GF-D8 (cell line): Measurements from ENCODE around the gene CUL2.
A peak's percentile ranks its signal among the peaks of the same experiment; 100 is the strongest.
"Not testable (repeated sequence)": the region's sequence is repeated elsewhere in the genome, so short reads cannot be mapped to it uniquely, and the experiment has no call there.

Source experiments
- DNase-seq: peaks from one replicate; lab custom pipeline; 2025; lab: John Stamatoyannopoulos, UW

Gene CUL2

GRCh38 chr10:35090162-35090954 is at the start of gene CUL2:
Gene CUL2 (minus strand): TSS chr10:35090341. CDS start chr10:35071317, 19,024 bp downstream.
- DNase-seq, result peak; percentile 77

DNA sequence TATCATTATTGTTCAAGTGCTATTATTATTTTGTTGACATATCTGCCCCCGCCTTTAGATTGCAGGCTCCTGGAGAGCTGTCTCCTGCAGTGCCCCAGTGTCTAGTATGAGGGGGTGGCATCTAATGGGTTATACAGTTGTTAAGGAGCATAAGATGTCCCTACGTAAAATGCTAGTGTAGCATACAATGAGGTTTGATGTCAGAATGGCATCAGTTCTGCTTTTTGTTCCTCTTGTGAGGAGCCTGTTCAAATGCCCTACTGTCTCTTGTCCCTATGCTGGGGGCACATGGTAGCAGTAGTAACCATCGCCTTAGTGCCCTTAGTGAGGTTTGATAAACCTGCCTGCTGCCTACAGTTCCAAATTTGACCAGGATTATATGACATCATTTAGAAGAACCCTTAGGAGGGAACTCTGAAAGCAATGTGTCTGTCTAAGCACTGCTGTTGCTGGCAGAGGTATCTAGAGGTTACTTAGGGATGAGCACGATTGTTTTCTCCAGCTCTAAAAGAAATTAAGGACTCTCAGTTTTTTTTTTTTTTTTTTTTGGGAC is 46.2 kb upstream of the CUL2 start:
- DNase-seq, result peak; percentile 13

DNA sequence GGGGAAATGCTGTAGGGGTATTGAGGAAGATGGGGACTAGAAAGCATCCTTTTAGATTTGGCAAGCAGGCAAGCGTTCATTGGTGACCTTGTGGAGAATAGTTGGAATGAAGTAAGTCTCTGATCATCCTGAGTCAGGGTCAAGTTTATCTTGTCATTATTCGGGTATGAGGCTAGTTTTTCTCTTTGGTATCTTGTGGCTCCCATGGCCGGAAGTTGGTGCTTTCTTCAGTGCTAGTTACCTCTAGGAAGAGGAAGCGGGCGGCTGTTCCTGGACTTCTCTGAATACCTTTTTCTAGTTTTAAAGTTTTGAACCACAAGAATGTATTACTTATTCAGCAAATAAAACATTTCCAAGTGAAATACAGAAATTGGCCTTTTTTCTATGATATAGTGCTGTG is 45.7 kb upstream of the CUL2 start:
- peak; percentile 47 for DNase-seq

DNA sequence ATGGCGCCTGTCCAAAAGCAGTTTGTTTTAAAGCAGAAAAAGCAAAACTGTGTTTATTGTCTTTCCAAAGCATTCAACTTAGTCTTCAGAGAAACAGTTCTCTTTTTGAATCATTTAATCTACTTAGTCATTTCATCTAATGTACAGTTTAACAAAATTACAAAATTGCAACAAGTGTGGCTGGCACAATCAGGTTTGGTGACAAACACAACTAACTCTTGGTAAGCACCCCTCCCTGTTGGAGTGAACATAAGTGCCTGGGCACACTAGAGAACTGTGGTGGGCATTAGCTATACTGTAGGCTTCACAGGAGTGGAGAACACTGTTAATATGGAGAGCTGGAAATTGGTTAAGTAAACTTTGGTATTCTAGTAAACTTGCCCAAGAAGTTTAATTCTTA is 43.4 kb upstream of the CUL2 start:
- DNase-seq, result no peak

DNA sequence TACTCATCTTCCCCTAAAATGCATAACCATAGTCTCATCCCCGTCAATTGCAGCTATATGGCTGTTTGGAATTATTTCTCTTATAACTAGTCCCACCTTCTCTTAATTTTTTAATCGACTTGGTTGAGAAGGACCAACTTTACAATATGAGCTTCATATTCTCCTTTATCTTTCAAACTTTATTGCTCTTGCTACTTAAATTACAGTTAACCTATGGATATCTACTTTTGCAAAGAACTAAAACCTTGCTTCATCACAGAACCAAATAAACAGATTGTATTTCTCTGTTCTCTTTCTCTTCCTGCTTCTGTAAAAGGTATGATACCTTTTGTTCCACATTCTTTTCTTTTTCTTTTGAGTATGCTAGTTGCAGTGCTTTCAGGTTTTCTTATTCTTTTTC is 42.6 kb upstream of the CUL2 start:
- no peak for DNase-seq

- peak; percentile 30 for DNase-seq
Observed at GRCh38 chr10:35130663-35131062, 40.5 kb upstream of the CUL2 start.

- no peak for DNase-seq
Observed at GRCh38 chr10:35129185-35129674, 39.1 kb upstream of the CUL2 start.

DNA sequence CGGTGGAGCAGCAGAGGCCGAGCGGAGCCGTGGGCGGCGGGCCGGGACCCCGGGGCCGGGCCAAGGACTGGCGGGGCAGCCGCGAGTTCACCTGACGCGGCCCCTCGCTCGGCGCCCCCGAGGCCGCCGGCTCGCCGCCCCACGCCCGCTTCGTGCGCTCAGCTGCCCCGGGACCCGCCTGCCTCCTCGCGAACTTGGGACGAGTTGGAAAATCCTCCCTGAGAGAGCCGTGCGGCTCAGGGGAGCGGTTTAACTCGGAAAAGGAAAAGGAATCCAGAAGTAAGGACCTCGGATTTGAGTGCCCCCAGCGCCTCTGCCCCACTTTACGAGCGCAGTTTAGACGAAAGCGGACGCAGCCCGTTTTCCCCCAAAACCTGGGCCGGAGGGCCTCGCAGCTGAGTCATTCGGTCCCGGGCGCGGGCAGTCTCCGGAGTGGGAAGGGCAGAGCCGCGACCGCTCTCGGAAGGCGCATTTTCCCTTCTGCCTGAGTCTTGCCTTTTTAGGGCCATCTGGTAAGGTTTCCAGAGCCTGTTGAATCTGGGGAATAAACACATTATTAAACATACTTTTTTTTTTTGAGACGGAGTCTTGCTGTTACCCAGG is 37.2 kb upstream of the CUL2 start:
- DNase-seq, result no peak

GRCh38 chr10:35126530-35127288 is 36.6 kb upstream of the CUL2 start, which contains the start of gene CREM:
Gene CREM (plus strand): TSS chr10:35126846. CDS start chr10:35137836, 10,990 bp downstream.
- peak; percentile 89 for DNase-seq

- no peak for DNase-seq
Observed at GRCh38 chr10:35126062-35126529, 36.0 kb upstream of the CUL2 start.

DNA sequence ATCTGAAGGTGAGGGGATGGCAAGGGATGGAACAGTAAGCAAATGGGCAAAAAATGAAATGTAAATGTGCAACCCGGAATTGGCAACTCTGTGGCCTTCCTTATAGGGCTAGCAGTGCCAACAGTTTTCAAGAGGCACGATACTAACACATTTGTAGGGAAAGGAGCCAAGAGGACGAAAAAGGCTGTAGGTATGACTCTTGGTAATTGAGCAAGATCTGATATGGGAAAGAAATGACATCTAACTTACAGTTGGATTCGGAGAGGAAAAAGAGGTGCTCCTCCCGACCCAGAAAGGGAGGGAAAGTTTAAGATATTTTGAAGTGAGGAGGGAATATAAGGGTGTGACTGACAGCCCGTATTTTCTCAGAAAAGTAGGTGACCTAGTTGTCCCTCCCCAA is 34.4 kb upstream of the CUL2 start:
- DNase-seq, result no peak

DNA sequence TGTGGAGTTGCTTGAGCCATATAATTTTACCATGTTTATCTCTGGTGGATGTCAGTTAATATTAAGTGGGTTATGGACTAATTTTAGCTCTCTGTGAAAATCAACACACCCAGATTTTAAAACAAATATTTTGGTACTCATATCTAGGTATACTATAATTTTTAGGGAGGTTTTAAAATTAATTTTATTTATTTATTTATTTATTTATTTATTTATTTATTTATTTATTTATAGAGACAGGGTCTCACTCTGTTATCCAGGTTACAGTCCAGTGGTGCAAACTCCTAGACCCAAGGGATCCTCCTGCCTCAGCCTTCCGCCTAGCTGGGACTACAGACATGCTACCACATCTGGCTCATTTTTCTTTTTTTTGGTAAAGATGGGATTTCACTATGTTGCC is 29.2 kb upstream of the CUL2 start:
- DNase-seq, result no peak

DNA sequence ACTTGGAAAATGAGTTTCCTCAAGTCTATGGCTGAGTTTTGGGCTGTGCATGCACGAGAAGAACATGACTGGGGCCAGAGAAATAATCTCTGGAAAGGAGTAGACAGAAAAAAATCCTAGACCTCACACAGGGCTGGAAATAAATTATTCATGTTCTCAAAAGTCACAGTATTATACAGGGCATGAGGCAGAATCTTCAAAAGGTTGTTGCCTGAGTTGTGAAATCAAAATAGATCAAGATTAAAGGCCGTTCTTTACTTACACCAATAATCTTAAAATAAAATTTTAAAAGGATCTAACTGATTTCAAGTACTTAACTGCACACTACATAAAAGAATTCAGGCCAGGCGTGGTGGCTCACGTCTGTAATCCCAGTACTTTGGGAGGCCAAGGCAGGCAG is 22.4 kb upstream of the CUL2 start:
- DNase-seq, result no peak

GRCh38 chr10:35103882-35104281 is 13.7 kb upstream of the CUL2 start:
- no peak for DNase-seq

DNA sequence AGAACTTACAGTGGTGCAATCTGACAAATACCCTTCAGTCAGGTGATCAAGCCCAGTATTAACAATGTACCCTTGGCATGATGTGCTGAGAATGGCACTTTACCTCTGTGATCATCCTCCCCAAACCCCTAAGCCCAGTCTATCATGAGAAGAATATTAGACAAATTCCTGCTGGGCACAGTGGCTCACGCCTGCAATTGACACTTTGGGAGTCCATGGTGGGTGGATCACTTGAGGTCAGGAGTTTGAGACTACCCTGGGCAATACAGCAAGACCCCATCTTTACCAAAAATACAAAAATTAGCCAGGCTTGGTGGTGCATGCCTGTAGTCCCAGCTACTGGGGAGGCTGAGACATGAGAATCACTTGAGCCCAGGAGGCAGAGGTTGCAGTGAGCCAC is 7.4 kb upstream of the CUL2 start:
- no peak for DNase-seq

- no peak for DNase-seq
Observed at GRCh38 chr10:35096312-35096711, 6.2 kb upstream of the CUL2 start.

DNA sequence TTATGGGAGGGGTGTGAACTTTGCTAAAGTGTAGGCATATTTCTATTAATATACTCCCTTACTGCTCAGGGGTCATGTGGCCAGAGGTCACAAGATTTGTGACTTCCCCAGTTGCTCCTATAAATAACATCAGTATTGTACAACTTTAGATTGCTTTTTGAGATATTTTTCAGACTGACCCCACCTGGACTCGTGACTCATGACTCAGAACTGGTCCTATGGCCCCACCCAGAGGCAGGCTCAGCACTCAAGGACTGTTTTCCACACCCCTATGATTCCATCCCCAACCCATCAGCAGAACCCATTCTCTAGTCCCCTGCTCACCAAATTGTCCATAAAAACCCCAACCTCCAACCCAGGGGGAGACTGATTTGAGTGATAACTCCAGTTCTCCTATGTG is 2.7 kb upstream of the CUL2 start:
- DNase-seq, result peak; percentile 26

- peak; percentile 2 for DNase-seq
Observed at GRCh38 chr10:35091994-35092790, 2.1 kb upstream of the CUL2 start.

- no peak for DNase-seq
Observed at GRCh38 chr10:35089611-35090161, 455 bp downstream of the CUL2 start.

GRCh38 chr10:35083242-35083641 is 6.9 kb downstream of the CUL2 start:
- no peak for DNase-seq

- not testable (repeated sequence) for DNase-seq
Observed at GRCh38 chr10:35080261-35080660, 9.9 kb downstream of the CUL2 start.
